PFSK-1 (cell line): ENCODE results near the gene ADGRG3.

ENCODE experiments used
- POLR2AphosphoS5 ChIP-seq: IDR thresholded peaks from 2 replicates; pipeline ENCODE4 v1.6.1; 2012; ENCODE audit warnings: low read depth, mild to moderate bottlenecking, control low read depth, low read length, moderate library complexity
- REST ChIP-seq, 2 experiments: IDR thresholded peaks; 2 replicates each; pipeline versions ENCODE4 v1.6.1 to v1.8.0; 2011 to 2012; ENCODE audit warnings: low read depth in 2 of 2, low read length in 2 of 2, control low read depth in 1 of 2, inconsistent platforms in 1 of 2, mild to moderate bottlenecking in 1 of 2, moderate library complexity in 1 of 2; ENCODE audit not compliant: insufficient read depth in 1 of 2
- TAF1 ChIP-seq: IDR thresholded peaks from 2 replicates; pipeline ENCODE4 v1.6.1; 2012; ENCODE audit warnings: low read length, control low read depth, borderline replicate concordance; ENCODE audit not compliant: insufficient read depth

- TF ChIP-seq POLR2AphosphoS5 (no peak), TAF1 (no peak), REST (IDR thresholded peaks at IDR 0.05; ENCODE audit: insufficient read depth in 1 of 2, low read depth in 2 of 2, low read length in 2 of 2) (no peak)
Measured at GRCh38 chr16:57663917-57664661, 4.0 kb upstream of the ADGRG3 start.
